ENCODE results near the gene RASA4B.
"Not testable (repeated sequence)": the region's sequence is repeated elsewhere in the genome, so short reads cannot be mapped to it uniquely, and the experiment has no call there.

- TF ChIP-seq, protein P1, sequence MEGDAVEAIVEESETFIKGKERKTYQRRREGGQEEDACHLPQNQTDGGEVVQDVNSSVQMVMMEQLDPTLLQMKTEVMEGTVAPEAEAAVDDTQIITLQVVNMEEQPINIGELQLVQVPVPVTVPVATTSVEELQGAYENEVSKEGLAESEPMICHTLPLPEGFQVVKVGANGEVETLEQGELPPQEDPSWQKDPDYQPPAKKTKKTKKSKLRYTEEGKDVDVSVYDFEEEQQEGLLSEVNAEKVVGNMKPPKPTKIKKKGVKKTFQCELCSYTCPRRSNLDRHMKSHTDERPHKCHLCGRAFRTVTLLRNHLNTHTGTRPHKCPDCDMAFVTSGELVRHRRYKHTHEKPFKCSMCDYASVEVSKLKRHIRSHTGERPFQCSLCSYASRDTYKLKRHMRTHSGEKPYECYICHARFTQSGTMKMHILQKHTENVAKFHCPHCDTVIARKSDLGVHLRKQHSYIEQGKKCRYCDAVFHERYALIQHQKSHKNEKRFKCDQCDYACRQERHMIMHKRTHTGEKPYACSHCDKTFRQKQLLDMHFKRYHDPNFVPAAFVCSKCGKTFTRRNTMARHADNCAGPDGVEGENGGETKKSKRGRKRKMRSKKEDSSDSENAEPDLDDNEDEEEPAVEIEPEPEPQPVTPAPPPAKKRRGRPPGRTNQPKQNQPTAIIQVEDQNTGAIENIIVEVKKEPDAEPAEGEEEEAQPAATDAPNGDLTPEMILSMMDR (optimal IDR thresholded peaks at IDR 0.05 in 1 of 3, IDR thresholded peaks at IDR 0.05 in 1 of 3, conservative IDR thresholded peaks at IDR 0.05 in 1 of 3; ENCODE audit: extremely low read depth in 1 of 3, insufficient read depth in 2 of 3, low read length in 3 of 3), result not testable (repeated sequence)
- not testable (repeated sequence) for TF ChIP-seq EZH2 (IDR thresholded peaks at IDR 0.05; ENCODE audit: low read length)
These were observed 27.0 kb downstream of the RASA4B start for GRCh38 chr7:102490529-102491075.
